GM23338 (cell line): Measurements from ENCODE around the gene SYP. TPM values are rescaled to one million over a fixed set of nuclear protein-coding genes. Genes with fewer than 3 reads are reported as not detected.

ENCODE experiments used
- ATAC-seq: fragments of 200-7000 bp; cut with Tn5 transposase; 3 replicates; pipeline ENCODE4 v1.9.1; 2020
- DNase-seq: peaks from one replicate; pipeline ENCODE4 v3.0.0-alpha.2; 2015; ENCODE audit warnings: low spot score
- H2AFZ ChIP-seq: fragments of 200-600 bp; sonication (generic); 2 replicates; pipeline ENCODE4 v1.8.0; 2016; ENCODE audit warnings: antibody characterized with exemption, mild to moderate bottlenecking, moderate library complexity
- H3F3A ChIP-seq: fragments of 200-600 bp; sonication (generic); replicated peaks from 2 replicates; pipeline ENCODE4 v1.8.0; 2017; ENCODE audit warnings: antibody characterized with exemption, mixed run types, low read depth
- H3K27ac ChIP-seq: fragments of 200-600 bp; sonication (generic); 2 replicates; pipeline ENCODE4 v1.6.1; 2016; ENCODE audit warnings: low read depth
- H3K27me3 ChIP-seq: fragments of 200-600 bp; sonication (generic); 2 replicates; pipeline ENCODE4 v1.8.0; 2016; ENCODE audit warnings: mild to moderate bottlenecking, mixed run types, moderate library complexity; ENCODE audit not compliant: insufficient read depth
- H3K36me3 ChIP-seq: fragments of 200-600 bp; sonication (generic); 2 replicates; pipeline ENCODE4 v1.8.0; 2016; ENCODE audit warnings: mild to moderate bottlenecking; ENCODE audit not compliant: insufficient read depth
- H3K4me1 ChIP-seq: fragments of 200-600 bp; sonication (generic); 2 replicates; pipeline ENCODE4 v1.8.0; 2016; ENCODE audit warnings: mild to moderate bottlenecking, moderate library complexity; ENCODE audit not compliant: insufficient read depth
- H3K4me2 ChIP-seq: fragments of 200-600 bp; sonication (generic); 2 replicates; pipeline ENCODE4 v1.7.1; 2017; ENCODE audit warnings: mixed run types
- H3K4me3 ChIP-seq: fragments of 200-600 bp; sonication (generic); 2 replicates; pipeline ENCODE4 v1.6.1; 2016; ENCODE audit warnings: mixed run types
- H3K79me2 ChIP-seq: fragments of 200-600 bp; sonication (generic); replicated peaks from 2 replicates; pipeline ENCODE4 v1.8.0; 2017; ENCODE audit warnings: mild to moderate bottlenecking; ENCODE audit not compliant: insufficient read depth
- H3K9me2 ChIP-seq: fragments of 200-600 bp; sonication (generic); 2 replicates; pipeline ENCODE4 v1.8.0; 2017; ENCODE audit not compliant: insufficient read depth
- H4K20me1 ChIP-seq: fragments of 200-600 bp; sonication (generic); replicated peaks from 2 replicates; pipeline ENCODE4 v1.8.0; 2017; ENCODE audit warnings: mild to moderate bottlenecking; ENCODE audit not compliant: insufficient read depth
- H3K27ac Mint-ChIP-seq: 2 replicates; pipeline ENCODE4 v1.8.0; 2020; ENCODE audit warnings: inconsistent platforms, mild to moderate bottlenecking, moderate library complexity, mixed read lengths
- H3K27me3 Mint-ChIP-seq: 3 replicates; pipeline ENCODE4 v1.8.0; 2022; ENCODE audit warnings: low read depth, mild to moderate bottlenecking, moderate library complexity, mixed read lengths, inconsistent platforms; ENCODE audit not compliant: insufficient read depth, poor library complexity
- H3K36me3 Mint-ChIP-seq: 3 replicates; pipeline ENCODE4 v1.8.0; 2021; ENCODE audit warnings: low read depth, mild to moderate bottlenecking, inconsistent platforms, moderate library complexity, mixed read lengths
- H3K4me1 Mint-ChIP-seq: 3 replicates; pipeline ENCODE4 v1.8.0; 2020; ENCODE audit warnings: mild to moderate bottlenecking, inconsistent platforms, mixed read lengths
- H3K4me3 Mint-ChIP-seq: 3 replicates; pipeline ENCODE4 v1.8.0; 2021; ENCODE audit warnings: moderate library complexity, mild to moderate bottlenecking, inconsistent platforms, mixed read lengths
- H3K9me3 Mint-ChIP-seq: 3 replicates; pipeline ENCODE4 v1.8.0; 2020; ENCODE audit warnings: moderate library complexity, mild to moderate bottlenecking, inconsistent platforms, mixed read lengths
- CTCF ChIP-seq, 2 experiments: fragments of 200-600 bp in 1 of 2; sonication (generic) in 1 of 2; conservative IDR thresholded peaks; 2 replicates each; pipeline versions ENCODE4 v1.5.1 to v1.6.1; 2016 to 2017; ENCODE audit warnings: antibody characterized with exemption in 2 of 2, low read depth in 2 of 2, mild to moderate bottlenecking in 2 of 2, moderate library complexity in 1 of 2
- ETS1 ChIP-seq: IDR thresholded peaks from 2 replicates; pipeline ENCODE4 v1.6.1; 2016; ENCODE audit warnings: antibody characterized with exemption
- EZH2 ChIP-seq: fragments of 200-600 bp; sonication (generic); IDR thresholded peaks from one replicate; pipeline ENCODE4 v1.8.0; 2017; ENCODE audit warnings: antibody characterized with exemption, mild to moderate bottlenecking, low read depth; ENCODE audit not compliant: unreplicated experiment
- EZH2phosphoT487 ChIP-seq: fragments of 200-600 bp; sonication (generic); IDR thresholded peaks from one replicate; pipeline ENCODE4 v1.8.1; 2018; ENCODE audit warnings: antibody characterized with exemption; ENCODE audit not compliant: unreplicated experiment
- JUNB ChIP-seq: IDR thresholded peaks from one replicate; pipeline ENCODE4 v1.6.1; 2016; ENCODE audit warnings: antibody characterized with exemption; ENCODE audit not compliant: unreplicated experiment
- POLR2AphosphoS5 ChIP-seq: IDR thresholded peaks from 2 replicates; pipeline ENCODE4 v1.6.1; 2016; ENCODE audit warnings: antibody characterized with exemption, low read depth
- REST ChIP-seq: IDR thresholded peaks from one replicate; pipeline ENCODE4 v1.6.1; 2018; ENCODE audit warnings: antibody characterized with exemption; ENCODE audit not compliant: unreplicated experiment
- STAT1 ChIP-seq: IDR thresholded peaks from one replicate; pipeline ENCODE4 v1.6.1; 2016; ENCODE audit warnings: antibody characterized with exemption; ENCODE audit not compliant: unreplicated experiment
- ZNF114 ChIP-seq: fragments of 250-450 bp; sonication (Bioruptor Pico); IDR thresholded peaks from 2 replicates; pipeline ENCODE4 v1.5.0; 2020; ENCODE audit warnings: mild to moderate bottlenecking, moderate library complexity
- ZNF331 ChIP-seq: fragments of 250-450 bp; sonication (Bioruptor Pico); IDR thresholded peaks from 2 replicates; pipeline ENCODE4 v1.5.0; 2020; ENCODE audit warnings: low read depth, mild to moderate bottlenecking, moderate library complexity
- polyA plus RNA-seq: library from polyadenylated mRNA; unstranded; fragments of >200 nt; fragmentation: Nextera tagmentation; extraction: Ambion mirVana; gene quantifications from 2 replicates; pipeline ENCODE4 v1.2.1, GENCODE V29; 2016
- total RNA-seq: library from RNA; depleted of rRNA; stranded (reverse); fragments of >200 nt; shearing (Covaris generic); gene quantifications from 2 replicates; pipeline ENCODE4 v1.2.3, GENCODE V29; 2014

SYP gene
- total and polyA plus RNA-seq, 2 experiments from 2014 or later, result 3.7 to 9.1 TPM

GRCh38 chrX:49212209-49212608 is 12.2 kb upstream of the SYP start:
- Histone ChIP-seq H3K36me3 (no peaks in the 10 kb centered on the region), H2AFZ (no peak overlapping the region), H3K4me3 (no peak overlapping the region), H3K4me2 (no peak overlapping the region), H3K9me2 (no peaks in the 10 kb centered on the region), H3K27ac (no peak overlapping the region), H4K20me1 (no peaks in the 10 kb centered on the region), H3K27me3 (no peaks in the 10 kb centered on the region), H3K79me2 (no peaks in the 10 kb centered on the region), H3F3A (no peaks in the 10 kb centered on the region), H3K4me1 (no peaks in the 10 kb centered on the region; the same call in 1 of the 2 replicates)
- ATAC-seq (no peak), DNase-seq (no peak)
- H3K27me3 Mint-ChIP-seq, result peaks cover 2% of the 10 kb centered on the region
- no peak overlapping the region for H3K4me3 Mint-ChIP-seq
- H3K9me3 Mint-ChIP-seq, result no peaks in the 10 kb centered on the region
- TF ChIP-seq CTCF (conservative IDR thresholded peaks at IDR 0.05; ENCODE audit: low read depth in 2 of 2), result no peak
- no peak for TF ChIP-seq REST
- TF ChIP-seq ETS1, result 0 out of 2 replicates have a peak, but pooled peaks have one; percentile 55
- H3K4me1 Mint-ChIP-seq, result no peaks in the 10 kb centered on the region; the same call in 2 of the 3 replicates
- H3K36me3 Mint-ChIP-seq, result no peaks in the 10 kb centered on the region
- H3K27ac Mint-ChIP-seq, result no peak overlapping the region

GRCh38 chrX:49211074-49211473 is 11.1 kb upstream of the SYP start:
- Mint-ChIP-seq H3K4me1 (no peaks in the 10 kb centered on the region; the same call in 2 of the 3 replicates), H3K4me3 (no peak overlapping the region), H3K27ac (no peak overlapping the region), H3K36me3 (no peaks in the 10 kb centered on the region), H3K27me3 (peaks cover 2% of the 10 kb centered on the region), H3K9me3 (no peaks in the 10 kb centered on the region)
- ATAC-seq (no peak), DNase-seq (no peak)
- Histone ChIP-seq H3K79me2 (no peaks in the 10 kb centered on the region), H3K27me3 (no peaks in the 10 kb centered on the region), H3K4me2 (no peak overlapping the region), H3K4me1 (no peaks in the 10 kb centered on the region; the same call in 1 of the 2 replicates), H3K36me3 (no peaks in the 10 kb centered on the region), H3F3A (no peaks in the 10 kb centered on the region), H2AFZ (no peak overlapping the region), H3K9me2 (no peaks in the 10 kb centered on the region), H3K27ac (no peak overlapping the region), H4K20me1 (no peaks in the 10 kb centered on the region), H3K4me3 (no peak overlapping the region)
- TF ChIP-seq EZH2phosphoT487, result no peak
- TF ChIP-seq JUNB, result no peak
- no peak for TF ChIP-seq ETS1
- no peak for TF ChIP-seq STAT1
- TF ChIP-seq POLR2AphosphoS5, result no peak
- no peak for TF ChIP-seq ZNF114 (CRISPR knock-in tag)
- no peak for TF ChIP-seq EZH2
- TF ChIP-seq ZNF331, result no peak
- no peak for TF ChIP-seq REST
- TF ChIP-seq CTCF (conservative IDR thresholded peaks at IDR 0.05; ENCODE audit: low read depth in 2 of 2), result no peak
